HFF-Myc (cell line): ENCODE measurements around the gene TET3.
A peak's percentile ranks its signal among the peaks of the same experiment; 100 is the strongest.

Experiments
- DNase-seq: peaks from one replicate; pipeline ENCODE4 v3.0.0-alpha.2; 2011; ENCODE audit warnings: low read depth; ENCODE audit errors: extremely low read depth
- H3K4me3 ChIP-seq: replicated peaks from 2 replicates; pipeline ENCODE4 v1.5.1; 2011; ENCODE audit warnings: low read depth, mild to moderate bottlenecking, control low read depth, low read length
- TF ChIP-seq, protein P1 (sequence below): IDR thresholded peaks from 2 replicates; pipeline ENCODE4 v1.5.1; 2012; ENCODE audit warnings: mild to moderate bottlenecking, low read depth, low read length, control low read depth; ENCODE audit errors: missing control alignments

TET3 gene

DNA sequence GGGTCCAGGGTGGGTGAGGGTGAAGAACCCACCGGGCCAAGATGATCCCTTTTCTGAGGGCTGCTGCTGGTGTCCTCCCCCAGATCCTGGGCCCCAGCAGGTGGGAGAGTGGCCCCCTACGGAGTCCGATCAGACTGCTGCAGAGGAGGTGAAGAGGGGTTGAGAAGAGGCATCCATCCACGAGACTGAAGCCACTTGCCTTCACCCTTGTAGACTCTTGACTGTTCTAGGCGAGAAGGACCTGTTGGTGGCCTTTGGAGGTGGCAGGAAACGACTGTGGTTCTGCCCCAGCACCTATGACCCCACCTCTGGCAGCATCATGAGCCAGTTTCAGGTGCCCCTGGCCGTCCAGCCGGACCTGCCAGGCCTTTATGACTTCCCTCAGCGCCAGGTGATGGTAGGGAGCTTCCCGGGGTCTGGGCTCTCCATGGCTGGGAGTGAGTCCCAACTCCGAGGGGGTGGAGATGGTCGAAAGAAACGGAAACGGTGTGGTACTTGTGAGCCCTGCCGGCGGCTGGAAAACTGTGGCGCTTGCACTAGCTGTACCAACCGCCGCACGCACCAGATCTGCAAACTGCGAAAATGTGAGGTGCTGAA is 1.5 kb downstream of the TET3 start:
- peak overlapping the region; percentile 69 for H3K4me3 ChIP-seq
- TF ChIP-seq, protein P1, sequence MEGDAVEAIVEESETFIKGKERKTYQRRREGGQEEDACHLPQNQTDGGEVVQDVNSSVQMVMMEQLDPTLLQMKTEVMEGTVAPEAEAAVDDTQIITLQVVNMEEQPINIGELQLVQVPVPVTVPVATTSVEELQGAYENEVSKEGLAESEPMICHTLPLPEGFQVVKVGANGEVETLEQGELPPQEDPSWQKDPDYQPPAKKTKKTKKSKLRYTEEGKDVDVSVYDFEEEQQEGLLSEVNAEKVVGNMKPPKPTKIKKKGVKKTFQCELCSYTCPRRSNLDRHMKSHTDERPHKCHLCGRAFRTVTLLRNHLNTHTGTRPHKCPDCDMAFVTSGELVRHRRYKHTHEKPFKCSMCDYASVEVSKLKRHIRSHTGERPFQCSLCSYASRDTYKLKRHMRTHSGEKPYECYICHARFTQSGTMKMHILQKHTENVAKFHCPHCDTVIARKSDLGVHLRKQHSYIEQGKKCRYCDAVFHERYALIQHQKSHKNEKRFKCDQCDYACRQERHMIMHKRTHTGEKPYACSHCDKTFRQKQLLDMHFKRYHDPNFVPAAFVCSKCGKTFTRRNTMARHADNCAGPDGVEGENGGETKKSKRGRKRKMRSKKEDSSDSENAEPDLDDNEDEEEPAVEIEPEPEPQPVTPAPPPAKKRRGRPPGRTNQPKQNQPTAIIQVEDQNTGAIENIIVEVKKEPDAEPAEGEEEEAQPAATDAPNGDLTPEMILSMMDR = no peak
- DNase-seq = no peak

GRCh38 chr2:73987109-73987947 is 2.6 kb downstream of the TET3 start:
- DNase-seq = no peak
- TF ChIP-seq, protein P1 = no peak
- peak overlapping the region; percentile 69 for H3K4me3 ChIP-seq

GRCh38 chr2:73987948-73988700 is 3.4 kb downstream of the TET3 start:
- H3K4me3 ChIP-seq = peak overlapping the region; percentile 69
- TF ChIP-seq, protein P1 = no peak
- DNase-seq = no peak

- H3K4me3 ChIP-seq = no peak overlapping the region
- no peak for DNase-seq
Measured at GRCh38 chr2:73989972-73990371, 5.3 kb downstream of the TET3 start.

DNA sequence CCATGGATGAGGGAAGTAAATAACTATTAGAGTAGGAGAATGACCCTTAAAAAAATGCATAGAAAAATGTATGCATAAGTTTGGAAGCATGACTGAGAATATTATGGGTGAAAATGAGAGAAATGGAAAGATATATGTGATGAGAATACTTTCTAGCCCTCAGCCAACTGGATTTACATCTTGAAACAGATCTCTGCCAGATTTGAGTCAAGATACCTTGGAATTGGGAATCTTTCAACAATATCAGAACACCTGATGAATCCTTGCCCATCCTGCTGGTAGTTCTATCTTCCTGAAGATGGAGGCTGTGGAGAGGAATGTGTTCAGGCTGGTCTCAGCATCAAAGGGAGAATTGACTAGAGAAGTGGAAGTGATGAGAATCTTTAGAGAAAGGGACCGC is 5.8 kb downstream of the TET3 start:
- no peak for DNase-seq
- TF ChIP-seq, protein P1 = no peak

More at GRCh38 chr2:73989972-73990371, 5.3 kb downstream of the TET3 start:
- TF ChIP-seq, protein P1 = no peak

GRCh38 chr2:73992036-73992435 is 7.3 kb downstream of the TET3 start:
- no peak for DNase-seq
- H3K4me3 ChIP-seq = no peak overlapping the region
- TF ChIP-seq, protein P1 = no peak

More for the DNA sequence above, 5.8 kb downstream of the TET3 start:
- no peak overlapping the region for H3K4me3 ChIP-seq
